RPMI7951 (cell line): ENCODE results near the gene DNAJC15. TPM values are rescaled to one million over a fixed set of nuclear protein-coding genes. Genes with fewer than 3 reads are reported as not detected.

Experiments used
- DNase-seq: peaks from one replicate; pipeline ENCODE4 v3.0.0-alpha.2; 2012; ENCODE audit warnings: low read depth
- total RNA-seq: library from RNA; depleted of rRNA; stranded (reverse); fragments of >200 nt; shearing (Covaris generic); gene quantifications from 2 replicates; pipeline ENCODE4 v1.2.3, GENCODE V29; 2014; rRNA removed

Gene DNAJC15
- total RNA-seq, 1 experiment from 2014 or later: 54.5 TPM

DNA sequence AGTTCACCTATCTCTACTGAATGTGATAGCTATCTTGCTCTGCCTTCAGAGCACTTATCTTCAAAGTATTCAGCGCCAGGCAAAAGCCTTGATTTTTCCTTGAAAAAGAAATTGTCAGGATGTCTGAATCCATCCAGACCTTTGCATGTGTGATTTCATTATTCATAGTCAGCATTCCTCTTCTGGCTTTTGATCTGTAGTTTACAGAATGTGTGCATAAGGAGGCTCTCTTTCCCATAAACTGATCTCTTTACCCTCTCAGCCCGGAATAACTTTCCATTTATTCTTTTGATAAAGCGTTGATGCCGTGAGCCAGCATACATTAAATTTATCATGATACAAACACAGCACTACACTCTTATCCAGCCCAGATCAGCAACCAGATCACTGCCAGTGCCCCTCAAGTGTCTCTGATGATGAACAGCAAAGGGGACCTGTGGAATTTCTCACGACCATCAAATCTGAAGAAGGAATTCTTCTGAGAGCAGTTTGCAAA lies 130.8 kb downstream of the DNAJC15 start:
- DNase-seq: no peak

GRCh38 chr13:43154839-43155238 lies 131.5 kb downstream of the DNAJC15 start:
- no peak for DNase-seq

- no peak for DNase-seq
Observed at GRCh38 chr13:43156916-43157315, 133.5 kb downstream of the DNAJC15 start.

GRCh38 chr13:43157796-43158195 lies 134.4 kb downstream of the DNAJC15 start:
- no peak for DNase-seq

DNA sequence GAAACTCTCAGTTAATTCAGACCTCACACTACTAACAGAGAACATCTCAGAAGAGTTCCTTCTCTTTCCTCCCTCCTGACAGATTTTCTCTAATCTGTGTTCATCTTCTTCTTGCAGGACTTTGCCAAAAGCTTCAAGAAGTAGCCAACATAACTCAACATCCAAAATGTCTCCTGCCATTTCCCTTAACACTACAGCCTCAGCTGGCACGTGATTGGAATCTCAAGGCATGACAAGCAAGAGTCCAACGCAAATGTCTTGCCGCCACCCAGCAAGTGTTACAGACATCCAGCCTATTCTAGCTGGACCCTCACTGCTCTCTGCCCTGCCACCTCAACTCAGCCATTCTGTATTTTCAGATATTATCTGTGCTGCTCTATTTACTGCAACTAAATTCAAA lies 135.1 kb downstream of the DNAJC15 start:
- no peak for DNase-seq

GRCh38 chr13:43159026-43159461 lies 135.7 kb downstream of the DNAJC15 start:
- DNase-seq: peak; percentile 58

Other genes with a start within 250 kb of the DNAJC15 start
- not detected in 2 replicates for gene FAM216B, start 242.0 kb upstream of the DNAJC15 start, total RNA-seq
- 7.9 and 8.4 TPM in 2 replicates for gene EPSTI1, start 31.3 kb upstream of the DNAJC15 start, total RNA-seq